ENCODE measurements around the gene CRYBG1.

Gene CRYBG1

DNA sequence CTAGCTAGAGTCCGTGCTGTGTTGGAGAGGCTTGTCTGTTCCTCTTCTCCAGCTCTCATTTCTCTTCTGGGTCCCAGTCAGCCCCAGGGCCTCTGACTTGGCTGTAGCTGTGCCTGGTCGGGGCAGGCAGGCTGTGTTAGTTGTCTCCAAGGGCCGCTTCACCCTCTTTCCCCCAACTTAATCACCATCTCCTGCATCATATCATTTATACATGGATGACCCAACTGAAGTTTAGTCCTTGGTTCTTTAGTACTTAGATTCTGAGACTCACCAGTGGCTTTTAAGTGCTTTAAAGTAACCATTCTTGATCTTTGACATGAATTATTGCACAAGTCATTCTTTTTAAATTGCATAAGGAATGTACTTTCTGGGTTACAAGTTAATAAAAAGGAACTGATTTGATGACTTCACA is 141.4 kb downstream of the CRYBG1 start:
- H3K27me3 ChIP-seq (replicated peaks; ENCODE audit: insufficient read depth, low read length): no peaks in the 10 kb centered on the region
- H3K9me3 ChIP-seq (replicated peaks; ENCODE audit: insufficient read depth, low read length): no peaks in the 10 kb centered on the region
- no peaks in the 10 kb centered on the region for H3K9me2 ChIP-seq (replicated peaks; ENCODE audit: insufficient read depth, low read length)
- no peaks in the 10 kb centered on the region for H3K79me2 ChIP-seq (ENCODE audit: low read length)
- no peak overlapping the region for H3K4me3 ChIP-seq (ENCODE audit: low read length)
- TF ChIP-seq EZH2 (optimal IDR thresholded peaks at IDR 0.05; ENCODE audit: low read depth, low read length) (no peak), EZH2phosphoT487 (IDR thresholded peaks at IDR 0.05; ENCODE audit: low read length) (no peak)
- TF ChIP-seq, protein P1, sequence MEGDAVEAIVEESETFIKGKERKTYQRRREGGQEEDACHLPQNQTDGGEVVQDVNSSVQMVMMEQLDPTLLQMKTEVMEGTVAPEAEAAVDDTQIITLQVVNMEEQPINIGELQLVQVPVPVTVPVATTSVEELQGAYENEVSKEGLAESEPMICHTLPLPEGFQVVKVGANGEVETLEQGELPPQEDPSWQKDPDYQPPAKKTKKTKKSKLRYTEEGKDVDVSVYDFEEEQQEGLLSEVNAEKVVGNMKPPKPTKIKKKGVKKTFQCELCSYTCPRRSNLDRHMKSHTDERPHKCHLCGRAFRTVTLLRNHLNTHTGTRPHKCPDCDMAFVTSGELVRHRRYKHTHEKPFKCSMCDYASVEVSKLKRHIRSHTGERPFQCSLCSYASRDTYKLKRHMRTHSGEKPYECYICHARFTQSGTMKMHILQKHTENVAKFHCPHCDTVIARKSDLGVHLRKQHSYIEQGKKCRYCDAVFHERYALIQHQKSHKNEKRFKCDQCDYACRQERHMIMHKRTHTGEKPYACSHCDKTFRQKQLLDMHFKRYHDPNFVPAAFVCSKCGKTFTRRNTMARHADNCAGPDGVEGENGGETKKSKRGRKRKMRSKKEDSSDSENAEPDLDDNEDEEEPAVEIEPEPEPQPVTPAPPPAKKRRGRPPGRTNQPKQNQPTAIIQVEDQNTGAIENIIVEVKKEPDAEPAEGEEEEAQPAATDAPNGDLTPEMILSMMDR (IDR thresholded peaks at IDR 0.05; ENCODE audit: low read length): no peak
- no peaks in the 10 kb centered on the region for H4K20me1 ChIP-seq (ENCODE audit: insufficient read depth, low read length)
- no peak overlapping the region for H3K9ac ChIP-seq (ENCODE audit: low read length)
- no peaks in the 10 kb centered on the region for H3F3A ChIP-seq (ENCODE audit: insufficient read depth, low read length)
- H3K4me2 ChIP-seq (ENCODE audit: low read depth, low read length): no peak overlapping the region
- H2AFZ ChIP-seq (ENCODE audit: low read length): no peak overlapping the region
- no peak for DNase-seq
- H3K36me3 ChIP-seq (replicated peaks; ENCODE audit: insufficient read depth, low read length): no peaks in the 10 kb centered on the region
- no peak overlapping the region for H3K27ac ChIP-seq (ENCODE audit: low read length)
- no peaks in the 10 kb centered on the region for H3K4me1 ChIP-seq (ENCODE audit: low read length)

DNA sequence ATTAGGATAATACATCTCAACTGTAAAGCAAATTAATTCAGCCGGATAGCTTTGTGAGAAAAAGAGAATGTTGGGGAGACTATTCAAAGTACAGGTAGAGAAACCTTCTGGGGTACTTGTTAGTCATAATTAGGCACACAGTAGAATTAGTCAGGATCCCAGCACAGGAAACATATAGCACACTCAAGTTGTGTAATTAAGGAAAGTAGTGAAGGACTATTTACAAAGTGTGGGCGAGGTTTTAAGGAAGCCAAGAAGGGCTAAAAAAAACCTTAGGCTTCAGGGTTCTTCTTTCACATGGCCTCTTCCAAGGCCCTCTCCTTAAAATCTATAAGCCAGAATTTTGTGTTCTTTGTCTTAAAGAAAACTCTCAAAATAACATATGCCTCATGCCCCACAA is 142.0 kb downstream of the CRYBG1 start:
- no peaks in the 10 kb centered on the region for H3K79me2 ChIP-seq (ENCODE audit: low read length)
- H3K9ac ChIP-seq (ENCODE audit: low read length): no peak overlapping the region
- H3F3A ChIP-seq (ENCODE audit: insufficient read depth, low read length): no peaks in the 10 kb centered on the region
- H3K4me2 ChIP-seq (ENCODE audit: low read depth, low read length): no peak overlapping the region
- no peaks in the 10 kb centered on the region for H4K20me1 ChIP-seq (ENCODE audit: insufficient read depth, low read length)
- no peaks in the 10 kb centered on the region for H3K4me1 ChIP-seq (ENCODE audit: low read length)
- H3K4me3 ChIP-seq (ENCODE audit: low read length): no peak overlapping the region
- H2AFZ ChIP-seq (ENCODE audit: low read length): no peak overlapping the region
- no peak overlapping the region for H3K27ac ChIP-seq (ENCODE audit: low read length)
- TF ChIP-seq, protein P1 (IDR thresholded peaks at IDR 0.05; ENCODE audit: low read length): no peak
- TF ChIP-seq EZH2phosphoT487 (IDR thresholded peaks at IDR 0.05; ENCODE audit: low read length) (no peak), EZH2 (optimal IDR thresholded peaks at IDR 0.05; ENCODE audit: low read depth, low read length) (no peak)
- no peaks in the 10 kb centered on the region for H3K27me3 ChIP-seq (replicated peaks; ENCODE audit: insufficient read depth, low read length)
- H3K36me3 ChIP-seq (replicated peaks; ENCODE audit: insufficient read depth, low read length): no peaks in the 10 kb centered on the region
- H3K9me2 ChIP-seq (replicated peaks; ENCODE audit: insufficient read depth, low read length): no peaks in the 10 kb centered on the region
- DNase-seq: no peak
- no peaks in the 10 kb centered on the region for H3K9me3 ChIP-seq (replicated peaks; ENCODE audit: insufficient read depth, low read length)

DNA sequence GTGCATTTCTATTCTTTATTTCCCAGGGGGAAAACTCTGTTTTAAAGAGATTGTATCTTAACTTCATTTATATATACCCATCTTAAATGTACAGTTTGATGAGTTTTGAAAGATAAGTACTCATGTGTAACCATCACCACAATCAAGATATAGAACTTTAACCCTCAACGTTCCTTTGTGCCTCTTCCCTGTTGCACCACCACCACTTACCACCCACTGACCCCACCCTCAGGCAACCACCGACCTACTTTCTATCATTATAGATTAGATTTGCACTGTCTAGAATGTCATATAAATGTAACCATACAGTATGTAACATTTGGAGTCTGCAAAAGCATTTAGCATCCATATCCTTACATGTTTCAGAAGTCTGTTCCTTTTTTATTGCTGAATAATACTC is 147.8 kb downstream of the CRYBG1 start:
- no peaks in the 10 kb centered on the region for H3K79me2 ChIP-seq (ENCODE audit: low read length)
- no peak for DNase-seq
- no peaks in the 10 kb centered on the region for H3K9me2 ChIP-seq (replicated peaks; ENCODE audit: insufficient read depth, low read length)
- H3K4me1 ChIP-seq (ENCODE audit: low read length): peaks cover 6% of the 10 kb centered on the region; the same call in 1 of the 2 replicates
- H2AFZ ChIP-seq (ENCODE audit: low read length): no peak overlapping the region
- H4K20me1 ChIP-seq (ENCODE audit: insufficient read depth, low read length): no peaks in the 10 kb centered on the region
- no peaks in the 10 kb centered on the region for H3K9me3 ChIP-seq (replicated peaks; ENCODE audit: insufficient read depth, low read length)
- H3K27me3 ChIP-seq (replicated peaks; ENCODE audit: insufficient read depth, low read length): peaks cover 36% of the 10 kb centered on the region
- no peak overlapping the region for H3K9ac ChIP-seq (ENCODE audit: low read length)
- H3K4me2 ChIP-seq (ENCODE audit: low read depth, low read length): no peak overlapping the region
- no peak overlapping the region for H3K27ac ChIP-seq (ENCODE audit: low read length)
- H3K36me3 ChIP-seq (replicated peaks; ENCODE audit: insufficient read depth, low read length): no peaks in the 10 kb centered on the region
- H3F3A ChIP-seq (ENCODE audit: insufficient read depth, low read length): peaks cover 7% of the 10 kb centered on the region; the same call in 1 of the 2 replicates
- no peak overlapping the region for H3K4me3 ChIP-seq (ENCODE audit: low read length)
- TF ChIP-seq, protein P1 (IDR thresholded peaks at IDR 0.05; ENCODE audit: low read length): no peak
- TF ChIP-seq EZH2phosphoT487 (IDR thresholded peaks at IDR 0.05; ENCODE audit: low read length) (no peak), EZH2 (optimal IDR thresholded peaks at IDR 0.05; ENCODE audit: low read depth, low read length) (no peak)
